IMR-90 (cell line): ENCODE data around the gene STAM2. TPM values are rescaled to one million over a fixed set of nuclear protein-coding genes. Genes with fewer than 3 reads are reported as not detected.

Experiments used
- ATAC-seq: fragments of 200-7000 bp; cut with Tn5 transposase; 2 replicates; pipeline ENCODE4 v1.9.1; 2020; ENCODE audit warnings: low read depth, mild to moderate bottlenecking, moderate library complexity
- BruUV-seq: library from RNA; stranded (reverse); fragments of 400-500 nt; replicated peaks from 2 replicates; lab custom pipeline; 2021; lab: Mats Ljungman, UMichigan
- CTCF ChIA-PET: fragments of 300-600 bp; formaldehyde crosslinking; extraction: SDS; loops from one replicate; lab custom pipeline; 2021; ENCODE audit warnings: antibody characterized with exemption; lab: Yijun Ruan, JAX
- POLR2A ChIA-PET: fragments of 300-600 bp; sonication (Branson Sonifier 250); formaldehyde crosslinking; loops from one replicate; lab custom pipeline; 2022; ENCODE audit warnings: antibody characterized with exemption; ENCODE audit not compliant: unreplicated experiment; lab: Charles Lee
- DNase-seq: peaks from one replicate; pipeline ENCODE4 v3.0.0; 2013
- H2AFZ ChIP-seq: replicated peaks from 2 replicates; pipeline ENCODE3; 2013; ENCODE audit warnings: low read length, mild to moderate bottlenecking; ENCODE audit not compliant: poor library complexity
- H2AK5ac ChIP-seq: 2 replicates; pipeline ENCODE4 v1.6.1; 2013; ENCODE audit warnings: low read depth, low read length, inconsistent platforms
- H2AK9ac ChIP-seq: replicated peaks from 2 replicates; pipeline ENCODE3; 2013; ENCODE audit warnings: mild to moderate bottlenecking, low read depth, low read length, moderate library complexity; ENCODE audit not compliant: poor library complexity
- H2BK120ac ChIP-seq: 2 replicates; pipeline ENCODE4 v1.6.1; 2013; ENCODE audit warnings: low read depth, low read length, inconsistent platforms
- H2BK15ac ChIP-seq: 3 replicates; pipeline ENCODE4 v1.6.1; 2013; ENCODE audit warnings: low read depth, low read length, inconsistent platforms
- H2BK20ac ChIP-seq: 2 replicates; pipeline ENCODE4 v1.6.1; 2013; ENCODE audit warnings: low read depth, mild to moderate bottlenecking, inconsistent platforms, low read length, moderate library complexity
- H2BK5ac ChIP-seq: 2 replicates; pipeline ENCODE4 v1.6.1; 2013; ENCODE audit warnings: mild to moderate bottlenecking, low read depth, low read length, inconsistent platforms; ENCODE audit not compliant: poor library complexity, severe bottlenecking
- H3K14ac ChIP-seq: replicated peaks from 2 replicates; pipeline ENCODE4 v1.6.1; 2013; ENCODE audit warnings: low read depth, low read length, inconsistent platforms
- H3K18ac ChIP-seq: 2 replicates; pipeline ENCODE4 v1.6.1; 2013; ENCODE audit warnings: low read depth, low read length, control low read depth
- H3K23ac ChIP-seq: 2 replicates; pipeline ENCODE4 v1.6.1; 2013; ENCODE audit warnings: low read depth, low read length, inconsistent platforms
- H3K27ac ChIP-seq: 2 replicates; pipeline ENCODE4 v1.5.1; 2013; ENCODE audit warnings: mild to moderate bottlenecking, control low read depth, low read length; ENCODE audit not compliant: insufficient read depth
- H3K27me3 ChIP-seq: 2 replicates; pipeline ENCODE4 v1.6.1; 2013; ENCODE audit warnings: low read length; ENCODE audit not compliant: control insufficient read depth, insufficient read depth
- H3K36me3 ChIP-seq: 2 replicates; pipeline ENCODE4 v1.6.1; 2013; ENCODE audit warnings: low read length, mixed read lengths; ENCODE audit not compliant: control insufficient read depth, insufficient read depth
- H3K4ac ChIP-seq: 2 replicates; pipeline ENCODE4 v1.6.1; 2013; ENCODE audit warnings: low read depth, low read length, inconsistent platforms
- H3K4me1 ChIP-seq: 2 replicates; pipeline ENCODE4 v1.6.1; 2013; ENCODE audit warnings: low read length, mixed read lengths; ENCODE audit not compliant: control insufficient read depth, insufficient read depth
- H3K4me2 ChIP-seq: 2 replicates; pipeline ENCODE4 v1.6.1; 2013; ENCODE audit warnings: low read depth, mild to moderate bottlenecking, control low read depth, low read length, moderate library complexity
- H3K4me3 ChIP-seq: 2 replicates; pipeline ENCODE4 v1.5.1; 2013; ENCODE audit warnings: low read depth, mild to moderate bottlenecking, control low read depth, low read length, moderate library complexity; ENCODE audit not compliant: insufficient read depth
- H3K56ac ChIP-seq: 2 replicates; pipeline ENCODE4 v1.6.1; 2013; ENCODE audit warnings: low read length, inconsistent platforms; ENCODE audit not compliant: insufficient read depth; ENCODE audit errors: extremely low read depth
- H3K79me1 ChIP-seq, 2 experiments: 2 replicates each; pipeline ENCODE4 v1.6.1; 2013; ENCODE audit warnings: low read length in 2 of 2, inconsistent platforms in 1 of 2, low read depth in 1 of 2
- H3K9ac ChIP-seq: 2 replicates; pipeline ENCODE4 v1.6.1; 2013; ENCODE audit warnings: low read depth, low read length, control low read depth
- H3K9me1 ChIP-seq: 2 replicates; pipeline ENCODE4 v1.6.1; 2013; ENCODE audit warnings: low read length, inconsistent platforms; ENCODE audit not compliant: insufficient read depth
- H3K9me3 ChIP-seq: 2 replicates; pipeline ENCODE4 v1.6.1; 2013; ENCODE audit warnings: low read length; ENCODE audit not compliant: control insufficient read depth, insufficient read depth
- H4K20me1 ChIP-seq: 2 replicates; pipeline ENCODE4 v1.6.1; 2013; ENCODE audit warnings: low read length, inconsistent platforms; ENCODE audit not compliant: insufficient read depth
- H4K5ac ChIP-seq: 2 replicates; pipeline ENCODE4 v1.6.1; 2013; ENCODE audit warnings: mild to moderate bottlenecking, low read depth, low read length, control low read depth
- H4K8ac ChIP-seq, 2 experiments: 2 replicates each; pipeline ENCODE4 v1.6.1; 2013; ENCODE audit warnings: low read depth in 2 of 2, low read length in 2 of 2, control low read depth in 1 of 2, inconsistent platforms in 1 of 2
- H4K91ac ChIP-seq: 2 replicates; pipeline ENCODE4 v1.6.1; 2013; ENCODE audit warnings: low read depth, low read length, inconsistent platforms; ENCODE audit not compliant: insufficient read depth
- BHLHE40 ChIP-seq: fragments of 150-350 bp; IDR thresholded peaks from 2 replicates; pipeline ENCODE4 v1.6.1; 2016; ENCODE audit warnings: mild to moderate bottlenecking, low read depth, low read length
- CEBPB ChIP-seq: IDR thresholded peaks from 2 replicates; pipeline ENCODE4 v1.6.1; 2012; ENCODE audit warnings: low read depth, low read length, improper control_type of control experiment
- CHD1 ChIP-seq: IDR thresholded peaks from 2 replicates; pipeline ENCODE4 v1.6.1; 2012; ENCODE audit warnings: low read depth, low read length, improper control_type of control experiment
- FOS ChIP-seq: fragments of 150-350 bp; IDR thresholded peaks from 2 replicates; pipeline ENCODE4 v1.6.1; 2016; ENCODE audit warnings: low read depth, low read length
- NFE2L2 ChIP-seq: fragments of 150-350 bp; IDR thresholded peaks from 2 replicates; pipeline ENCODE4 v1.6.1; 2016; ENCODE audit warnings: low read depth, mild to moderate bottlenecking, low read length
- POLR2A ChIP-seq: IDR thresholded peaks from 2 replicates; pipeline ENCODE4 v1.6.1; 2012; ENCODE audit warnings: mild to moderate bottlenecking, low read depth, low read length
- RAD21 ChIP-seq: IDR thresholded peaks from 2 replicates; pipeline ENCODE4 v1.6.1; 2012; ENCODE audit warnings: low read length, improper control_type of control experiment
- WGBS, 2 experiments: methylation state at CpG; one replicate each; pipeline versions ENCODE4 v1.1.5 to v1.1.7; 2013; ENCODE audit warnings: missing lambda C conversion rate in 2 of 2; ENCODE audit not compliant: insufficient read length in 1 of 2; ENCODE audit errors: extremely low coverage in 2 of 2; 5-methylcytosine and 5-hydroxymethylcytosine counted together
- dilution Hi-C: fragments of 300-500 bp; cut with HindIII; formaldehyde crosslinking; loops from one replicate; pipeline ENCODE4 v1.14.3; 2018; ENCODE audit warnings: low sequenced_read_pairs; ENCODE audit not compliant: unreplicated experiment
- in situ Hi-C: fragments of 300-500 bp; cut with MboI; formaldehyde crosslinking; loops from 3 replicates; pipeline ENCODE4 v1.14.3; 2019; ENCODE audit warnings: low sequenced_read_pairs, inconsistent platforms, mixed read lengths
- intact Hi-C: fragments of 100-400 bp; cut with micrococcal nuclease; formaldehyde crosslinking; loops from 2 replicates; pipeline ENCODE4 v1.10.0; 2022
- polyA plus RNA-seq, 3 experiments: library from polyadenylated mRNA; depleted of rRNA; stranded (reverse); fragments of >200 nt; gene quantifications; 2 replicates each; pipeline ENCODE4 v1.2.3, GENCODE V29; 2012; ENCODE audit warnings: low replicate concordance in 1 of 3
- total RNA-seq: library from RNA; depleted of rRNA; stranded (reverse); fragments of >200 nt; gene quantifications from 2 replicates; pipeline ENCODE4 v1.2.3, GENCODE V29; 2012
- TF ChIP-seq, protein P1 (sequence below): conservative IDR thresholded peaks from 2 replicates; pipeline ENCODE4 v1.5.1; 2012; ENCODE audit warnings: mild to moderate bottlenecking, low read depth, low read length, improper control_type of control experiment
- TF ChIP-seq, protein P2 (sequence below): fragments of 150-350 bp; IDR thresholded peaks from 2 replicates; pipeline ENCODE4 v1.6.1; 2016; ENCODE audit warnings: low read depth, mild to moderate bottlenecking, low read length, moderate library complexity, borderline replicate concordance
- TF ChIP-seq, protein P3 (sequence below): fragments of 150-350 bp; IDR thresholded peaks from 2 replicates; pipeline ENCODE4 v1.6.1; 2017; ENCODE audit warnings: mild to moderate bottlenecking, antibody characterized with exemption, low read length, low read depth

Gene STAM2
- total and polyA plus RNA-seq, 2 of the 4 experiments (the other 2 are of a cell fraction), result 12.5 to 29.2 TPM

DNA sequence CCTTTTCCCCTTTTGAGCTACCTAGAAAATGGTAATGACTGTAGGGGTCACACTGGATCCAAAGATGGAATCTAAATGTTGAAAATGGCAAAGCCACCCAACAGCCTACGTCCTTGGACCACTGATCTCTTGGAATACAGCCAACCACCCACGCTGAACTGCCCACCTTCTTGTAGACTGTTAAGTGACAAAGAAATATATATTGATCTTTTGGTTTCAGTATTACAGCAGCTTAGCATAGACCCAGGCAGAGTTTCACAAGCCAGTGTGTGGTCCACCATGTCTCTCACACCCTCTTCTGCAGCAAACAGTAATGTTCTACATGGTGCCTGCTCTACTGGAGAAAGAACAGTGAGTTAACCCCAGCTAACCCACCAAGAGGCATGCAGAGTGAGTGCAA, 96.9 kb downstream of the STAM2 start:
- in situ Hi-C loops, result no loop called here
- Histone ChIP-seq H3K27me3 (peaks cover 3% of the 10 kb centered on the region), H3K14ac (no peak overlapping the region), H3K27ac (no peak overlapping the region), H4K91ac (no peak overlapping the region), H2BK15ac (no peak overlapping the region), H3K36me3 (no peaks in the 10 kb centered on the region), H3K56ac (no peak overlapping the region), H3K4me3 (no peak overlapping the region), H3K9me3 (0 out of 2 replicates have a peak, but pooled peaks cover 2% of the 10 kb centered on the region), H3K4me2 (no peak overlapping the region), H4K8ac (no peak overlapping the region), H2AK9ac (no peak overlapping the region), H2BK5ac (no peak overlapping the region), H3K18ac (no peak overlapping the region), H3K79me1 (no peaks in the 10 kb centered on the region), H4K5ac (no peak overlapping the region), H2BK20ac (no peak overlapping the region), H3K23ac (no peak overlapping the region), H3K4me1 (no peaks in the 10 kb centered on the region), H3K4ac (no peak overlapping the region), H4K20me1 (no peaks in the 10 kb centered on the region), H3K9ac (no peak overlapping the region), H3K9me1 (no peaks in the 10 kb centered on the region; the same call in 1 of the 2 replicates), H2AFZ (no peak overlapping the region), H2AK5ac (no peak overlapping the region), H2BK120ac (no peak overlapping the region)
- ATAC-seq, result no peak
- BruUV-seq, result no TSS peak
- CTCF ChIA-PET, result no interaction called here
- POLR2A ChIA-PET, result interaction anchor here (0.6 kb wide), 1 partner anchor 9 kb away, joined by 11 read pairs; no protein-coding TSS in a partner anchor
- no CpG with 5 or more reads among the region's 2 CpGs for WGBS, 2 experiments
- TF ChIP-seq RAD21, result no peak
- TF ChIP-seq FOS, result no peak
- TF ChIP-seq, protein P1, sequence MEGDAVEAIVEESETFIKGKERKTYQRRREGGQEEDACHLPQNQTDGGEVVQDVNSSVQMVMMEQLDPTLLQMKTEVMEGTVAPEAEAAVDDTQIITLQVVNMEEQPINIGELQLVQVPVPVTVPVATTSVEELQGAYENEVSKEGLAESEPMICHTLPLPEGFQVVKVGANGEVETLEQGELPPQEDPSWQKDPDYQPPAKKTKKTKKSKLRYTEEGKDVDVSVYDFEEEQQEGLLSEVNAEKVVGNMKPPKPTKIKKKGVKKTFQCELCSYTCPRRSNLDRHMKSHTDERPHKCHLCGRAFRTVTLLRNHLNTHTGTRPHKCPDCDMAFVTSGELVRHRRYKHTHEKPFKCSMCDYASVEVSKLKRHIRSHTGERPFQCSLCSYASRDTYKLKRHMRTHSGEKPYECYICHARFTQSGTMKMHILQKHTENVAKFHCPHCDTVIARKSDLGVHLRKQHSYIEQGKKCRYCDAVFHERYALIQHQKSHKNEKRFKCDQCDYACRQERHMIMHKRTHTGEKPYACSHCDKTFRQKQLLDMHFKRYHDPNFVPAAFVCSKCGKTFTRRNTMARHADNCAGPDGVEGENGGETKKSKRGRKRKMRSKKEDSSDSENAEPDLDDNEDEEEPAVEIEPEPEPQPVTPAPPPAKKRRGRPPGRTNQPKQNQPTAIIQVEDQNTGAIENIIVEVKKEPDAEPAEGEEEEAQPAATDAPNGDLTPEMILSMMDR, result no peak
- TF ChIP-seq CHD1, result no peak
- TF ChIP-seq CEBPB, result no peak
- TF ChIP-seq BHLHE40, result no peak
- TF ChIP-seq POLR2A, result no peak
- no peak for TF ChIP-seq NFE2L2
- TF ChIP-seq, protein P2, sequence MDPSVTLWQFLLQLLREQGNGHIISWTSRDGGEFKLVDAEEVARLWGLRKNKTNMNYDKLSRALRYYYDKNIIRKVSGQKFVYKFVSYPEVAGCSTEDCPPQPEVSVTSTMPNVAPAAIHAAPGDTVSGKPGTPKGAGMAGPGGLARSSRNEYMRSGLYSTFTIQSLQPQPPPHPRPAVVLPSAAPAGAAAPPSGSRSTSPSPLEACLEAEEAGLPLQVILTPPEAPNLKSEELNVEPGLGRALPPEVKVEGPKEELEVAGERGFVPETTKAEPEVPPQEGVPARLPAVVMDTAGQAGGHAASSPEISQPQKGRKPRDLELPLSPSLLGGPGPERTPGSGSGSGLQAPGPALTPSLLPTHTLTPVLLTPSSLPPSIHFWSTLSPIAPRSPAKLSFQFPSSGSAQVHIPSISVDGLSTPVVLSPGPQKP, result no peak
- TF ChIP-seq, protein P3, sequence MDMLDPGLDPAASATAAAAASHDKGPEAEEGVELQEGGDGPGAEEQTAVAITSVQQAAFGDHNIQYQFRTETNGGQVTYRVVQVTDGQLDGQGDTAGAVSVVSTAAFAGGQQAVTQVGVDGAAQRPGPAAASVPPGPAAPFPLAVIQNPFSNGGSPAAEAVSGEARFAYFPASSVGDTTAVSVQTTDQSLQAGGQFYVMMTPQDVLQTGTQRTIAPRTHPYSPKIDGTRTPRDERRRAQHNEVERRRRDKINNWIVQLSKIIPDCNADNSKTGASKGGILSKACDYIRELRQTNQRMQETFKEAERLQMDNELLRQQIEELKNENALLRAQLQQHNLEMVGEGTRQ, result no peak
- DNase-seq, result no peak
- dilution Hi-C loops, result no loop called here
- intact Hi-C loops, result no loop called here
